HEK293 (cell line): ENCODE measurements around the gene SPPL2C.

Experiments used
- TCF7L2 ChIP-seq: IDR thresholded peaks from 2 replicates; pipeline ENCODE4 v1.6.1; 2011; ENCODE audit warnings: low read depth, mild to moderate bottlenecking, inconsistent platforms, low read length, moderate library complexity, borderline replicate concordance
- ZBTB1 ChIP-seq: fragments of 450-650 bp; formaldehyde crosslinking; IDR thresholded peaks from 2 replicates; pipeline ENCODE4 v1.5.1; 2016; ENCODE audit warnings: missing biosample characterization, missing genetic modification characterization
- ZNF138 ChIP-seq: fragments of 450-650 bp; formaldehyde crosslinking; IDR thresholded peaks from 2 replicates; pipeline ENCODE4 v1.5.1; 2016; ENCODE audit warnings: missing biosample characterization, missing genetic modification characterization, borderline replicate concordance
- ZNF155 ChIP-seq: fragments of 450-650 bp; formaldehyde crosslinking; IDR thresholded peaks from 2 replicates; pipeline ENCODE4 v1.5.1; 2016; ENCODE audit warnings: missing biosample characterization, missing genetic modification characterization
- ZNF174 ChIP-seq: fragments of 450-650 bp; formaldehyde crosslinking; IDR thresholded peaks from 2 replicates; pipeline ENCODE4 v1.5.0; 2017; ENCODE audit warnings: missing biosample characterization, mild to moderate bottlenecking, missing genetic modification characterization
- ZNF274 ChIP-seq, 2 experiments: fragments of 200-500 bp in 1 of 2; fragments of 450-650 bp in 1 of 2; sonication (Bioruptor generic) in 1 of 2; formaldehyde crosslinking in 1 of 2; IDR thresholded peaks; 2 replicates each; pipeline versions ENCODE4 v1.5.1 to v1.6.1; 2014 to 2016; ENCODE audit warnings: borderline replicate concordance in 1 of 2, inconsistent platforms in 1 of 2, low read length in 1 of 2, missing biosample characterization in 1 of 2, missing genetic modification characterization in 1 of 2
- ZNF513 ChIP-seq: fragments of 450-650 bp; IDR thresholded peaks from 2 replicates; pipeline ENCODE4 v1.5.1; 2018; ENCODE audit warnings: missing biosample characterization, missing genetic modification characterization
- ZNF670 ChIP-seq: fragments of 450-650 bp; formaldehyde crosslinking; IDR thresholded peaks from 2 replicates; pipeline ENCODE4 v1.5.1; 2016; ENCODE audit warnings: missing biosample characterization, missing genetic modification characterization, low read depth
- TF ChIP-seq, protein P1 (sequence below): fragments of 450-650 bp; formaldehyde crosslinking; IDR thresholded peaks from 2 replicates; pipeline ENCODE4 v1.5.1; 2016; ENCODE audit warnings: missing biosample characterization, missing genetic modification characterization
- TF ChIP-seq, protein P2 (sequence below): IDR thresholded peaks from 2 replicates; pipeline ENCODE4 v1.6.1; 2011; ENCODE audit warnings: mild to moderate bottlenecking, low read depth, low read length, borderline replicate concordance
- TF ChIP-seq, protein P3 (sequence below): fragments of 450-650 bp; formaldehyde crosslinking; optimal IDR thresholded peaks from 2 replicates; pipeline ENCODE3; 2016; ENCODE audit warnings: missing biosample characterization, mild to moderate bottlenecking, missing genetic modification characterization

DNA sequence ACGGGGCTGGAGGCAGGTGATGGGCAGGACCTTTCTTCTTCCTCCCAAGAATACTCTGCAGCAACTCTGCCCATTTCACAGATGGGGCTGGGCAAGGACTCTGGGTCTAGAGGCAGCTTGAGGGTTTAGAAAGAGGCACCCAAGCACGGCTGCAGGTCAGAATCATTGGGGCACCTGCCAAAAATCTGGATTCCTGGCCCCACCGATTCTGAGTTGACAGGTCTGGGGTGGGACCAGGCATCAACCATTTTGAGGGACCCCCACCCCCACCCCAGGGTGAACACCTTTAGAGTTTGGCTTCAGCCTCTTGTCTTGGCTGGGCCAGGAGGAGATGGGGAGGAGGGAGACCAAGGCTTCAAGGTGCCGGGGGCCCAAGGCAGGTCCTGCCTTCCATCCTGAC lies 5.3 kb downstream of the SPPL2C start:
- TF ChIP-seq ZNF138 (tag by site-specific recombination) (no peak), TCF7L2 (no peak), ZNF155 (no peak), ZNF513 (tag by site-specific recombination) (no peak), ZNF174 (tag by site-specific recombination) (no peak), ZNF274 (IDR thresholded peaks at IDR 0.05; ENCODE audit: low read length) (no peak), ZNF274 (tag by site-specific recombination; IDR thresholded peaks at IDR 0.05; ENCODE audit: borderline replicate concordance) (no peak), ZNF670 (tag by site-specific recombination) (no peak), ZBTB1 (tag by site-specific recombination) (no peak)
- TF ChIP-seq, protein P1, sequence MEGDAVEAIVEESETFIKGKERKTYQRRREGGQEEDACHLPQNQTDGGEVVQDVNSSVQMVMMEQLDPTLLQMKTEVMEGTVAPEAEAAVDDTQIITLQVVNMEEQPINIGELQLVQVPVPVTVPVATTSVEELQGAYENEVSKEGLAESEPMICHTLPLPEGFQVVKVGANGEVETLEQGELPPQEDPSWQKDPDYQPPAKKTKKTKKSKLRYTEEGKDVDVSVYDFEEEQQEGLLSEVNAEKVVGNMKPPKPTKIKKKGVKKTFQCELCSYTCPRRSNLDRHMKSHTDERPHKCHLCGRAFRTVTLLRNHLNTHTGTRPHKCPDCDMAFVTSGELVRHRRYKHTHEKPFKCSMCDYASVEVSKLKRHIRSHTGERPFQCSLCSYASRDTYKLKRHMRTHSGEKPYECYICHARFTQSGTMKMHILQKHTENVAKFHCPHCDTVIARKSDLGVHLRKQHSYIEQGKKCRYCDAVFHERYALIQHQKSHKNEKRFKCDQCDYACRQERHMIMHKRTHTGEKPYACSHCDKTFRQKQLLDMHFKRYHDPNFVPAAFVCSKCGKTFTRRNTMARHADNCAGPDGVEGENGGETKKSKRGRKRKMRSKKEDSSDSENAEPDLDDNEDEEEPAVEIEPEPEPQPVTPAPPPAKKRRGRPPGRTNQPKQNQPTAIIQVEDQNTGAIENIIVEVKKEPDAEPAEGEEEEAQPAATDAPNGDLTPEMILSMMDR, result no peak
- TF ChIP-seq, protein P2, sequence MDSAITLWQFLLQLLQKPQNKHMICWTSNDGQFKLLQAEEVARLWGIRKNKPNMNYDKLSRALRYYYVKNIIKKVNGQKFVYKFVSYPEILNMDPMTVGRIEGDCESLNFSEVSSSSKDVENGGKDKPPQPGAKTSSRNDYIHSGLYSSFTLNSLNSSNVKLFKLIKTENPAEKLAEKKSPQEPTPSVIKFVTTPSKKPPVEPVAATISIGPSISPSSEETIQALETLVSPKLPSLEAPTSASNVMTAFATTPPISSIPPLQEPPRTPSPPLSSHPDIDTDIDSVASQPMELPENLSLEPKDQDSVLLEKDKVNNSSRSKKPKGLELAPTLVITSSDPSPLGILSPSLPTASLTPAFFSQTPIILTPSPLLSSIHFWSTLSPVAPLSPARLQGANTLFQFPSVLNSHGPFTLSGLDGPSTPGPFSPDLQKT, result no peak
- TF ChIP-seq, protein P3, sequence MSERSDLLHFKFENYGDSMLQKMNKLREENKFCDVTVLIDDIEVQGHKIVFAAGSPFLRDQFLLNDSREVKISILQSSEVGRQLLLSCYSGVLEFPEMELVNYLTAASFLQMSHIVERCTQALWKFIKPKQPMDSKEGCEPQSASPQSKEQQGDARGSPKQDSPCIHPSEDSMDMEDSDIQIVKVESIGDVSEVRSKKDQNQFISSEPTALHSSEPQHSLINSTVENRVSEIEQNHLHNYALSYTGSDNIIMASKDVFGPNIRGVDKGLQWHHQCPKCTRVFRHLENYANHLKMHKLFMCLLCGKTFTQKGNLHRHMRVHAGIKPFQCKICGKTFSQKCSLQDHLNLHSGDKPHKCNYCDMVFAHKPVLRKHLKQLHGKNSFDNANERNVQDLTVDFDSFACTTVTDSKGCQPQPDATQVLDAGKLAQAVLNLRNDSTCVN (tag by site-specific recombination), result no peak
